Trophoblast cell (in vitro differentiated cells and primary cell): ENCODE data around the gene HSD3B2.

Experiments
- DNase-seq, 2 donors: peaks; one replicate each; pipeline ENCODE4 v3.0.0-alpha.2; 2016
- H2AFZ ChIP-seq: 2 replicates; pipeline ENCODE4 v1.6.1; 2013; ENCODE audit warnings: low read length, moderate library complexity, mild to moderate bottlenecking; ENCODE audit not compliant: insufficient read depth, poor library complexity
- H2AK5ac ChIP-seq: 2 replicates; pipeline ENCODE4 v1.6.1; 2013; ENCODE audit warnings: mild to moderate bottlenecking, low read length
- H2BK120ac ChIP-seq: 2 replicates; pipeline ENCODE4 v1.6.1; 2013; ENCODE audit warnings: low read length, mild to moderate bottlenecking, moderate library complexity; ENCODE audit not compliant: insufficient read depth, poor library complexity
- H2BK12ac ChIP-seq: 2 replicates; pipeline ENCODE4 v1.6.1; 2013; ENCODE audit warnings: mild to moderate bottlenecking, low read length, moderate library complexity
- H2BK5ac ChIP-seq: 2 replicates; pipeline ENCODE4 v1.6.1; 2013; ENCODE audit warnings: low read length, low read depth, moderate library complexity, mild to moderate bottlenecking; ENCODE audit not compliant: poor library complexity
- H3K14ac ChIP-seq: 2 replicates; pipeline ENCODE4 v1.6.1; 2013; ENCODE audit warnings: mild to moderate bottlenecking, low read length
- H3K18ac ChIP-seq: 2 replicates; pipeline ENCODE4 v1.6.1; 2013; ENCODE audit warnings: mild to moderate bottlenecking, low read length
- H3K23ac ChIP-seq: 2 replicates; pipeline ENCODE4 v1.6.1; 2013; ENCODE audit warnings: low read length
- H3K27ac ChIP-seq: 2 replicates; pipeline ENCODE4 v1.5.1; 2013; ENCODE audit warnings: low read depth, mild to moderate bottlenecking, inconsistent platforms, low read length, moderate library complexity
- H3K27me3 ChIP-seq: 2 replicates; pipeline ENCODE4 v1.6.1; 2013; ENCODE audit warnings: inconsistent platforms, mild to moderate bottlenecking, low read length, moderate library complexity; ENCODE audit not compliant: insufficient read depth
- H3K36me3 ChIP-seq, 2 experiments: 1 replicate in 1 of 2; 2 replicates in 1 of 2; pipeline ENCODE4 v1.6.1; 2013; ENCODE audit warnings: low read length in 2 of 2, mild to moderate bottlenecking in 2 of 2, moderate library complexity in 1 of 2; ENCODE audit not compliant: insufficient read depth in 2 of 2, control insufficient read depth in 1 of 2
- H3K4ac ChIP-seq: 2 replicates; pipeline ENCODE4 v1.6.1; 2013; ENCODE audit warnings: low read depth, mild to moderate bottlenecking, low read length, moderate library complexity
- H3K4me1 ChIP-seq, 2 experiments: 1 replicate in 1 of 2; 2 replicates in 1 of 2; pipeline ENCODE4 v1.6.1; 2013; ENCODE audit warnings: low read length in 2 of 2, mild to moderate bottlenecking in 2 of 2, moderate library complexity in 1 of 2; ENCODE audit not compliant: insufficient read depth in 2 of 2, control insufficient read depth in 1 of 2
- H3K4me2 ChIP-seq: 2 replicates; pipeline ENCODE4 v1.6.1; 2013; ENCODE audit warnings: inconsistent platforms, mild to moderate bottlenecking, low read length, moderate library complexity
- H3K4me3 ChIP-seq: 2 replicates; pipeline ENCODE4 v1.5.1; 2013; ENCODE audit warnings: mild to moderate bottlenecking, low read depth, low read length, inconsistent platforms
- H3K79me1 ChIP-seq: one replicate; pipeline ENCODE4 v1.6.1; 2013; ENCODE audit warnings: low read length
- H3K79me2 ChIP-seq: 2 replicates; pipeline ENCODE4 v1.6.1; 2013; ENCODE audit warnings: low read length, mild to moderate bottlenecking; ENCODE audit not compliant: control insufficient read depth, insufficient read depth, poor library complexity
- H3K9ac ChIP-seq: 2 replicates; pipeline ENCODE4 v1.6.1; 2013; ENCODE audit warnings: mild to moderate bottlenecking, low read length
- H3K9me3 ChIP-seq: 2 replicates; pipeline ENCODE4 v1.6.1; 2013; ENCODE audit warnings: low read depth, mild to moderate bottlenecking, control low read depth, inconsistent platforms, low read length; ENCODE audit not compliant: insufficient read depth
- H4K12ac ChIP-seq: 2 replicates; pipeline ENCODE4 v1.6.1; 2013; ENCODE audit warnings: low read depth, mild to moderate bottlenecking, low read length, moderate library complexity
- H4K8ac ChIP-seq: 2 replicates; pipeline ENCODE4 v1.6.1; 2013; ENCODE audit warnings: low read depth, mild to moderate bottlenecking, low read length, moderate library complexity
- H4K91ac ChIP-seq: one replicate; pipeline ENCODE4 v1.6.1; 2013; ENCODE audit warnings: low read depth, mild to moderate bottlenecking, low read length, moderate library complexity
- WGBS: extraction: QIAGEN DNeasy Blood & Tissue Kit; methylation state at CpG from one replicate; pipeline ENCODE4 v1.1.7; 2013; ENCODE audit warnings: missing lambda C conversion rate; ENCODE audit not compliant: insufficient read length, insufficient coverage; ENCODE audit errors: extremely low coverage; 5-methylcytosine and 5-hydroxymethylcytosine counted together

Gene HSD3B2

GRCh38 chr1:119435052-119435451, 20.1 kb downstream of the HSD3B2 start:
- WGBS: no CpG with 5 or more reads among the region's 3 CpGs
- H3K9me3 ChIP-seq: peaks cover 5% of the 10 kb centered on the region
- H3K23ac ChIP-seq: no peak overlapping the region
- no peak overlapping the region for H4K12ac ChIP-seq
- H3K27me3 ChIP-seq: no peaks in the 10 kb centered on the region
- H3K27ac ChIP-seq: no peak overlapping the region
- no peaks in the 10 kb centered on the region for H3K79me1 ChIP-seq
- no peak overlapping the region for H4K91ac ChIP-seq
- H4K8ac ChIP-seq: no peak overlapping the region
- H3K4me2 ChIP-seq: no peak overlapping the region
- H2AK5ac ChIP-seq: no peak overlapping the region
- no peaks in the 10 kb centered on the region for H3K4me1 ChIP-seq
- H3K18ac ChIP-seq: no peak overlapping the region
- no peak overlapping the region for H2AFZ ChIP-seq
- no peak overlapping the region for H3K4me3 ChIP-seq
- H3K14ac ChIP-seq: no peak overlapping the region
- no peak overlapping the region for H3K9ac ChIP-seq
- no peak for DNase-seq
- H2BK12ac ChIP-seq: no peak overlapping the region
- no peak overlapping the region for H3K4ac ChIP-seq
- H2BK120ac ChIP-seq: no peak overlapping the region
- no peaks in the 10 kb centered on the region for H3K36me3 ChIP-seq
- no peak overlapping the region for H2BK5ac ChIP-seq
- H3K79me2 ChIP-seq: no peaks in the 10 kb centered on the region

GRCh38 chr1:119438761-119439160, 23.8 kb downstream of the HSD3B2 start:
- no peak overlapping the region for H2AFZ ChIP-seq
- H4K8ac ChIP-seq: no peak overlapping the region
- H3K18ac ChIP-seq: no peak overlapping the region
- no peaks in the 10 kb centered on the region for H3K36me3 ChIP-seq
- no peak overlapping the region for H2AK5ac ChIP-seq
- no peak overlapping the region for H3K9ac ChIP-seq
- H2BK120ac ChIP-seq: no peak overlapping the region
- no peak overlapping the region for H3K14ac ChIP-seq
- no peaks in the 10 kb centered on the region for H3K79me1 ChIP-seq
- no peak overlapping the region for H3K4me3 ChIP-seq
- H3K23ac ChIP-seq: no peak overlapping the region
- H2BK12ac ChIP-seq: no peak overlapping the region
- no peaks in the 10 kb centered on the region for H3K79me2 ChIP-seq
- WGBS: no CpG with 5 or more reads among the region's 2 CpGs
- H4K91ac ChIP-seq: no peak overlapping the region
- H2BK5ac ChIP-seq: no peak overlapping the region
- H3K9me3 ChIP-seq: peaks cover 2% of the 10 kb centered on the region
- no peak for DNase-seq
- H3K27me3 ChIP-seq: no peaks in the 10 kb centered on the region
- H3K4ac ChIP-seq: no peak overlapping the region
- no peak overlapping the region for H3K27ac ChIP-seq
- H4K12ac ChIP-seq: no peak overlapping the region
- H3K4me1 ChIP-seq: no peaks in the 10 kb centered on the region
- no peak overlapping the region for H3K4me2 ChIP-seq

GRCh38 chr1:119440721-119441307, 25.9 kb downstream of the HSD3B2 start:
- Histone ChIP-seq H2AK5ac (no peak overlapping the region), H3K79me1 (no peaks in the 10 kb centered on the region), H3K18ac (no peak overlapping the region), H4K8ac (no peak overlapping the region), H2BK12ac (no peak overlapping the region), H3K27me3 (no peaks in the 10 kb centered on the region), H3K27ac (no peak overlapping the region), H2BK5ac (no peak overlapping the region), H3K9ac (no peak overlapping the region), H3K36me3 (no peaks in the 10 kb centered on the region), H3K79me2 (no peaks in the 10 kb centered on the region), H2AFZ (no peak overlapping the region), H3K4ac (no peak overlapping the region), H3K4me3 (no peak overlapping the region), H4K12ac (no peak overlapping the region), H4K91ac (no peak overlapping the region), H2BK120ac (no peak overlapping the region), H3K4me1 (no peaks in the 10 kb centered on the region), H3K23ac (no peak overlapping the region), H3K14ac (no peak overlapping the region), H3K9me3 (peaks cover 2% of the 10 kb centered on the region), H3K4me2 (no peak overlapping the region)
- WGBS: no CpG with 5 or more reads among the region's 8 CpGs
- no peak for DNase-seq

GRCh38 chr1:119442756-119443155, 27.8 kb downstream of the HSD3B2 start:
- H2BK12ac ChIP-seq: no peak overlapping the region
- H3K18ac ChIP-seq: no peak overlapping the region
- no peak overlapping the region for H3K9ac ChIP-seq
- H2AFZ ChIP-seq: no peak overlapping the region
- DNase-seq: no peak
- no peak overlapping the region for H2BK120ac ChIP-seq
- no peak overlapping the region for H4K91ac ChIP-seq
- no peak overlapping the region for H3K27ac ChIP-seq
- no peaks in the 10 kb centered on the region for H3K27me3 ChIP-seq
- no CpG with 5 or more reads among the region's 6 CpGs for WGBS
- H2AK5ac ChIP-seq: no peak overlapping the region
- no peak overlapping the region for H2BK5ac ChIP-seq
- H3K9me3 ChIP-seq: peaks cover 2% of the 10 kb centered on the region
- no peaks in the 10 kb centered on the region for H3K79me1 ChIP-seq
- H3K14ac ChIP-seq: no peak overlapping the region
- H3K4me3 ChIP-seq: no peak overlapping the region
- no peak overlapping the region for H3K4ac ChIP-seq
- H3K36me3 ChIP-seq: no peaks in the 10 kb centered on the region
- H4K8ac ChIP-seq: no peak overlapping the region
- H3K23ac ChIP-seq: no peak overlapping the region
- H3K4me2 ChIP-seq: no peak overlapping the region
- H4K12ac ChIP-seq: no peak overlapping the region
- H3K4me1 ChIP-seq: no peaks in the 10 kb centered on the region
- no peaks in the 10 kb centered on the region for H3K79me2 ChIP-seq
